Measurements from ENCODE around the gene CHCHD6.

The CHCHD6 gene

DNA sequence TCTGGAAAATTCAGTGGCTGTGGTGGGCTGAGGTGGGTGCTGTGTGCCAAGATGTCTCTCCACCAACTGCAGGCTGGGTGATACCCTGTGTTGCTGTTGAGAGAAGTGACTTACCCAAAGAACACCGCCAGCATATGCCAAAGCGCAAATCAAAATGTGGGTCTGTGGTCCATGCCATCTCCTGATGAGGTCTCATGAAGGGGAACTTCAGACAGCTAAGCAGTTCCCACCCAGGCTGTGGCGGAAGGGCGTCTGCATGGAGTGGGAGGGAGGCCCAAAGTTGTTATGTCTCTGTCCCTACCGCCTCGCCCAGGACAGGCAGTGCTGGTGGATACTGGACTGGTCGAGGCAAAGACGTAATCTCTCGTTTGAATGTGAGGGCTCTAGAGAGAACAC is 208.0 kb downstream of the CHCHD6 start:
- Histone ChIP-seq H2AFZ (ENCODE audit: low read depth, low read length, severe bottlenecking) (peak overlapping the region; percentile 9), H3K36me3 (ENCODE audit: low read length) (no peaks in the 10 kb centered on the region), H3K9ac (ENCODE audit: low read length) (no peak overlapping the region), H3K27ac (ENCODE audit: low read depth, low read length) (peak overlapping the region; percentile 33; the same call in 1 of the 2 replicates), H3F3A (ENCODE audit: insufficient read depth) (no peaks in the 10 kb centered on the region), H3K79me2 (ENCODE audit: insufficient read depth, low read length) (no peaks in the 10 kb centered on the region), H3K9me2 (replicated peaks; ENCODE audit: insufficient read depth, low read length) (no peaks in the 10 kb centered on the region), H3K4me2 (ENCODE audit: low read depth, low read length, poor library complexity, severe bottlenecking) (peak overlapping the region; percentile 29), H3K4me3 (ENCODE audit: insufficient read depth, low read length, poor library complexity, severe bottlenecking) (no peak overlapping the region), H3K9me3 (ENCODE audit: insufficient read depth, low read length) (no peaks in the 10 kb centered on the region), H3K27me3 (ENCODE audit: low read length) (no peaks in the 10 kb centered on the region), H4K20me1 (ENCODE audit: low read depth, low read length) (no peaks in the 10 kb centered on the region)
- TF ChIP-seq, protein P1, sequence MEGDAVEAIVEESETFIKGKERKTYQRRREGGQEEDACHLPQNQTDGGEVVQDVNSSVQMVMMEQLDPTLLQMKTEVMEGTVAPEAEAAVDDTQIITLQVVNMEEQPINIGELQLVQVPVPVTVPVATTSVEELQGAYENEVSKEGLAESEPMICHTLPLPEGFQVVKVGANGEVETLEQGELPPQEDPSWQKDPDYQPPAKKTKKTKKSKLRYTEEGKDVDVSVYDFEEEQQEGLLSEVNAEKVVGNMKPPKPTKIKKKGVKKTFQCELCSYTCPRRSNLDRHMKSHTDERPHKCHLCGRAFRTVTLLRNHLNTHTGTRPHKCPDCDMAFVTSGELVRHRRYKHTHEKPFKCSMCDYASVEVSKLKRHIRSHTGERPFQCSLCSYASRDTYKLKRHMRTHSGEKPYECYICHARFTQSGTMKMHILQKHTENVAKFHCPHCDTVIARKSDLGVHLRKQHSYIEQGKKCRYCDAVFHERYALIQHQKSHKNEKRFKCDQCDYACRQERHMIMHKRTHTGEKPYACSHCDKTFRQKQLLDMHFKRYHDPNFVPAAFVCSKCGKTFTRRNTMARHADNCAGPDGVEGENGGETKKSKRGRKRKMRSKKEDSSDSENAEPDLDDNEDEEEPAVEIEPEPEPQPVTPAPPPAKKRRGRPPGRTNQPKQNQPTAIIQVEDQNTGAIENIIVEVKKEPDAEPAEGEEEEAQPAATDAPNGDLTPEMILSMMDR (IDR thresholded peaks at IDR 0.05; ENCODE audit: insufficient read depth, low read length, poor library complexity, severe bottlenecking): no peak
- no peak for TF ChIP-seq EZH2phosphoT487 (conservative IDR thresholded peaks at IDR 0.05; ENCODE audit: low read length)

DNA sequence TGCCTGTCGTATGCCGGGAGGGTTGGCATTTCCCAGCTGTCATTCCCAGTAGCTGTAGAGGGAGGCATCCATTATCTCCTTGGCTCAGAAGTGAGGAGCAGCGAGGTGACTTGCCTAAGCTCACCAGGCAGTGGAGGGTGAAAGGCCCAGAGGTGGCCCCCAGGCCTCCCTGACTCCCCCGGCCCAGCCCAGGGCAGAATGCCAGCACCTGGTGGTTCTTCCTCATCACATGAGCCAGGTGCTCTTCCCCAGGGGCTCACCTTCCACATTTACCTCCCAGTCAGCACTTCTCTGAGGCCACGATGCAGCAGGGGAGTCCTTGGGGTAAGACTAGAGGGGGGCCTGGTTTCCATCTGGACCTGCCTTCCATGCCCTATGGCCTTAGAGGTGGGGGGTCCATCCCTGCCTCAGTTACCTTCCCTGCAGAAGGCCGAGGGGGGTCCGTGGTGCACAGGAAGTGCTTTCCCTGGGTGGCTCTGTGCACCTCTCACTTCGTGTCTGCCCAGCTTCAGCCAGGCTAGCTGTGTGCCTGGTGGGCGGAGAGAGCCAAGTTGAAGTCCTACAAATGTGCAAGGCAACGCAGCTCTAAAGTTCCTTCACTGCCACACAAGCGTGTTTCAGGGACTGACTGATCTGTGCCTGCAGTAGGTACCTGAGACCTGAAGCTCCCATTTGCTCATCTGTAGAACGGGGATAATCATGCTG is 208.6 kb downstream of the CHCHD6 start:
- Histone ChIP-seq H3K9me2 (replicated peaks; ENCODE audit: insufficient read depth, low read length) (no peaks in the 10 kb centered on the region), H3K9ac (ENCODE audit: low read length) (no peak overlapping the region), H3K79me2 (ENCODE audit: insufficient read depth, low read length) (no peaks in the 10 kb centered on the region), H3K4me2 (ENCODE audit: low read depth, low read length, poor library complexity, severe bottlenecking) (no peak overlapping the region), H3K36me3 (ENCODE audit: low read length) (no peaks in the 10 kb centered on the region), H3K4me3 (ENCODE audit: insufficient read depth, low read length, poor library complexity, severe bottlenecking) (no peak overlapping the region), H3K27ac (ENCODE audit: low read depth, low read length) (no peak overlapping the region), H3K27me3 (ENCODE audit: low read length) (no peaks in the 10 kb centered on the region), H4K20me1 (ENCODE audit: low read depth, low read length) (no peaks in the 10 kb centered on the region), H3F3A (ENCODE audit: insufficient read depth) (no peaks in the 10 kb centered on the region), H2AFZ (ENCODE audit: low read depth, low read length, severe bottlenecking) (no peak overlapping the region), H3K9me3 (ENCODE audit: insufficient read depth, low read length) (no peaks in the 10 kb centered on the region)
- TF ChIP-seq EZH2phosphoT487 (conservative IDR thresholded peaks at IDR 0.05; ENCODE audit: low read length): no peak
- TF ChIP-seq, protein P1 (IDR thresholded peaks at IDR 0.05; ENCODE audit: insufficient read depth, low read length, poor library complexity, severe bottlenecking): no peak

DNA sequence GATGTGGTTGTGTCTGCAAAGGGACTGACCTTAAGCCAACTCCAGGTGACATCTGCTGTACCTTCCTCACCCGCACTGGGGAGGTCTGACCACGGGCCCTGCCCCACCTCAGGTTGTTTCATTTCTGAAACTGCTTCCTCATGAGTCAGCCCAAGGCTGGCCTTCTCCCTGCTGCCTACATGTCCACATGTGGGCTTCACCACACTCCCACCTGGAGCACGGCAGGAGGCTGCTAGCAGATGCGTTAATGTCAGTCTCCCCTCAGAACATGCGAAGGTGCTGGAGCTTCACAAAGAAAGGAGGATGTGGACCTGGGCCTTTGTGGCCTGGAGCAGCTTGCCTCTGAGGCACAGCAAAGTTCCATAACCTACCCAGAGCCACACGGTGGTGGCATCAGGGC is 209.5 kb downstream of the CHCHD6 start:
- TF ChIP-seq, protein P1 (IDR thresholded peaks at IDR 0.05; ENCODE audit: insufficient read depth, low read length, poor library complexity, severe bottlenecking): no peak
- no peak for TF ChIP-seq EZH2phosphoT487 (conservative IDR thresholded peaks at IDR 0.05; ENCODE audit: low read length)
- Histone ChIP-seq H3K36me3 (ENCODE audit: low read length) (no peaks in the 10 kb centered on the region), H3F3A (ENCODE audit: insufficient read depth) (no peaks in the 10 kb centered on the region), H3K9ac (ENCODE audit: low read length) (no peak overlapping the region), H3K27me3 (ENCODE audit: low read length) (no peaks in the 10 kb centered on the region), H3K4me3 (ENCODE audit: insufficient read depth, low read length, poor library complexity, severe bottlenecking) (no peak overlapping the region), H3K27ac (ENCODE audit: low read depth, low read length) (no peak overlapping the region), H4K20me1 (ENCODE audit: low read depth, low read length) (no peaks in the 10 kb centered on the region), H3K9me2 (replicated peaks; ENCODE audit: insufficient read depth, low read length) (no peaks in the 10 kb centered on the region), H2AFZ (ENCODE audit: low read depth, low read length, severe bottlenecking) (no peak overlapping the region), H3K4me2 (ENCODE audit: low read depth, low read length, poor library complexity, severe bottlenecking) (no peak overlapping the region), H3K9me3 (ENCODE audit: insufficient read depth, low read length) (no peaks in the 10 kb centered on the region), H3K79me2 (ENCODE audit: insufficient read depth, low read length) (no peaks in the 10 kb centered on the region)
